HuH-7 (cell line): ENCODE measurements around the gene PTPRT.

Source experiments
- DNase-seq: peaks from one replicate; pipeline ENCODE4 v3.0.0; 2011; ENCODE audit warnings: low spot score

The PTPRT gene

DNA sequence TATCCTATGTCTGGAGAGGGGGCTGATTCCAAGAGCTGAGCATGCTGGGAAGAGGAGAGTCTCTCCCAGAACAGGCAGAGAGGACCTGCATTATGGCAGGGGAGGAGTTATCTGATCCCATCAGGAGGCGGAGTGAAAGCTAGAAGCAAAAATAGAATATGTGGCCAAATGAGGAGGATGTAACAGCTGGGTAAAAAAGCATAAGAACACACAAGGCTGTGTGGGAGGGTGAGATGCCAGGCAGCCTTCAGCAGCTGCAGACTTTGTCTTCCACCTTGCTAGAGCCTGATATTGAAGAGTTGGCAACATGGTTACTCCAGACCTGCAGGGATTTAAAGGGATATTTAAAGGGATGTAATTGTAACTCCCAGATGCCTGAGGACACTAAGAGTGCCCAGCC lies 167.1 kb downstream of the PTPRT start:
- no peak for DNase-seq

DNA sequence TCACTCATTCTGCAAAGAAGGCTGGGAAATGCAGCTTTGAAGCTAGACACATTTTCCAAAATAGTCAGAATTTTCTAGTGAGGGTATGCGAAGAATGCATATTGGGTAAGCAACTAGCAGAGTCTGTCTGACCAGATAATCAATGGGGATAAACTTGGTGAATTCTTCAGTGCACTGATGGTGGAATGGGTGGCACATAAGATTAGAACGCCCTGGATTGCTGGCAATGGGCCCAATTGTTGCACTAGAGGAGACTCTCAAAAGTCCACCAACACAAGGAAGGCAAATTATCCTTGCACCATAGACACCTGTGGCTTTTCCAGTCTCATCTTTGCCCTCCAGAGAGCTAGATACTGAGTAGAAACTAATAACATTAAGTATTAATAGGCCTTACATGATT lies 167.6 kb downstream of the PTPRT start:
- no peak for DNase-seq

DNA sequence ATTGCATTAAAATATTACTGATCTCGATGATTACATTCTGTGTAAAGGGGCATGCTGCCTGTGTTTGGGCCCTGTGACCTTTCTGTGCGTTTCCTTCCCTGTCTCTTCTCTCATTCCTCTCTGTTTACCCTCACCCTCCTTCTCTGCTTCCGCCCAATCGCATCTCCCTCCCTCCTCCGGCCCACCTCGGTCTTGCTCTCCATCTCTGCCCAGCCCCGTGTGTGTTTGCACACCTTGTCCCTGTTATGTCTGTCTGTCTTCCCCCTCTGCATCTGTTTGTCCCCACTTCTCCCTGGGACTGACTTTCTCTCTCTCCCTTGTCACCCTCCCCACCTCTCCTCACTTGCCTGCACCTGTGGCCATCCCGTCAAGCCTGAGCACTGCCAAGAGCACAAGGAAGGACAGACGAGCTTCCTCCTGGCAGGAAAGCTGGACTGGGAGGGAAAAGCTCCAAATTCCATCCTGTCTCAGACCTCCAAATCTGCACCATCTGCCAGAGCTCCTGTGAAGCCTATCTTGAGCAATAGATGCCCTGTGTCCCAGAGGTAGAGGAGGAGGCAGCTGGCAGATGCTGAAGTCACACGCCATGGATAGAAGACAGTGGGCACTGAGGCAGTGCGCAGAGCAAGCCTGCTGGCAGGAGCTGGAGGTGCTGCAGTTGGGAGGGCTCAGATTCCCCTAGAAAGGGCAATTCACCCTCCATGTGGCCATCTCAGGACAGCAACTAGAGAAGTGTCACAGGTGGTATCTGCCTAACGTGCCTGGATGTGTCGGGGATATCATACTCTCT lies 172.3 kb downstream of the PTPRT start:
- no peak for DNase-seq

DNA sequence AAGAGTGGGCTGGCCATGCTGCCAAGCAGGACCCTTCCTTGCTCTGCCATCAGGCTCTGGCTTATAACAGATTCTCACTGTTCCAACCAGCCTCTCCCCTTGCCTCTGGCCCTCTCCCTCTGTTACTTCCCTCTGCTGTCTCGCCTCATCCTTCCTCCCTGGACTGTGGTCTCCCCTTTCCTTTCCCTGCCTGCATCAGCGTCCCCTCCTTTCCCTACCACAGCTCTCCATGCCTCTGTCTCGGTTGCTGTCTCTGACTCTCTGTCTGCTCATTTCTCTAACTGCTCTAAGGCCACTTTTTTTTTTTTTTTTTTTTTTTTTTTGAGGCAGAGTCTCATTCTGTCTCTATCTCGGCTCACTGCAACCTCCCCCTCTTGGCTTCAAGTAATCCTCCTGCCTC lies 173.4 kb downstream of the PTPRT start:
- no peak for DNase-seq

DNA sequence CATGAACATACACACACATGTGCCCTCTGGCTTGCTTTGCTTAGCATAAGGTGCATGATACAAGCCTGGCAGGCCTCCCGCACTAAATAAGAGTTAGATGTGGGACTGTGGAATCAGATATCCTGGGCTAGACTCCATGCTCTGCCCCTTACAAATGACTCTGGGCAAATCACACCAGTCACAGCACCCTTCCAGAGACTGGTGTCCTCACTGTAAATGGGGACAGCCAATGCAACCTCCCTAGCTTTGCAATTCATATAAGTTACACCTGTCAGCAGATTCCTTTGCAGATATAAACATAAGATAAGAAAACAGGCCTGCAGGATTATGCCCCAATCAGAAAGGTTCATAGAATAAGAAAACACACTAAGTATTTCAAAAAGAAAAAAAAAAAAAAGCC lies 174.1 kb downstream of the PTPRT start:
- DNase-seq, result no peak

DNA sequence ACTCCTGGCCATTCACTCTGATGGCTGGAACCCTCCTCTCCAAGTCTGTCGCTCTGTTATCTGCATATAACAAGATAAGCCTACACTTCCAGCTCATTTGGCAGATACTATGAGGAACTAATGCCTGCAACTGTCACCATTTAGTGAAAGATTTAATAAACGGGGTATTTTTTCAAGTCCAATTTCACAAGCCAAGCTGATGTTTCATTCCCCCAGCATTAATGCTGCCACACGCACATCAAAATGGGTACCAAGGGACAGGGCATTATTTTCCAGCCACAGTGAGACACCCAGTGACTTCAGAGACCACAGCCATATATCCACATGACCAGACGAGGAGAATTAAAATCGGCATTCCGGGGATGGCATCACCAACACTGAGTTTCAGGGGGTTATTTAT lies 175.5 kb downstream of the PTPRT start:
- no peak for DNase-seq

DNA sequence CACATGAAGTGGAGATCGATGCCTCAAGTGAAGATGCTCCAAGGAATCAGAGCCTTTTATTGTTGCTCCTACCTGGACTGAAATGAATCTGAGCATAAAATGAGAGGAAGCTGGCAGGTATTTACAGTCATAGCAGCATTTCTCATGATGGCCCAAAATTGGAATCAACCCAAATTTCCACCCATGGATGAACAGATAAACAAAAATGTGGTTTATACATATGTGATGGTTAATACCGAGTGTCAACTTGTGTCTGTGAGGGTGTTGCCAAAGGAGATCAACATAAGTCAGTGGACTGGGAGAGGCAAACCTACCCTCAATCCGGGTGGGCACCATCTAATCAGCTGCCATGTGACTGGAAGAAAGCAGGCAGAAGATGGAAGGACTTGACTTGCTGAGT lies 178.2 kb downstream of the PTPRT start:
- DNase-seq, result no peak

DNA sequence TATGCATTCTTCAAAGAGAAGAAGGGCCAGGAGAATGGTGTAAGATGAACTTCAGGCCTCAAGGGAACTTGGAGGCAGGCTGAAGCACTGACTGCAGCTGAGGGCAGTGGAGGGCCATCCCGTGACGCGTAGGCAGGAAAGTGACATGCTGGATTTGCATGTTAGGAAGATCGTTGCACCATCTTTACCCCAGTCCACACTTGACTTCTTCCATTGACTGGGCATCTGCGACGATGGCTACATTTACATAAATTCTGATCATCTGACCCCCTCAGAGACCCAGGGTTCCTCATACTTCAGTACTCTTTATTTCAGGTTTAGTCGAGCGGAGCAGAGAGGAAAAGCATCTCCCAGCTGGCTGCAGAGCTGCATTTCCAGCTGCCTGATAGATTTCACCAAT lies 180.2 kb downstream of the PTPRT start:
- no peak for DNase-seq

DNA sequence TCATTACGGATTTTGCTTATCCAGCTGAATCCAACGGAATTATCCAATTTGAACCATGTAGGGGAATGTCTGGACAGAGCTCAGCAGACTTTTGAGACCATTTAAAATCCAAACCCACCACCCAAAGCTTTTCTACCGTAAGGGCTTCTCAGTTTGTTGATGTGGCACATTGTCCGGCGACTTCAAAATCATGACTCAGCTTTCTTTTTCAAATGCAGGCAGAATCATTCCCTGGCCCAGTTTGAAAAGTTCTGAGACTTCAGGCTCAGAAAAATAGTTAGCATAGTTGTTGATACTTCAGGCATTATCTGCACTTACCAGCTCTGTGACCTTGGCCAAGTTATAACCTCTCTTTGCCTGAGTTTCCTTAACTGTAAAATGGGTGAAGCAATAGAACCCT lies 182.2 kb downstream of the PTPRT start:
- no peak for DNase-seq

DNA sequence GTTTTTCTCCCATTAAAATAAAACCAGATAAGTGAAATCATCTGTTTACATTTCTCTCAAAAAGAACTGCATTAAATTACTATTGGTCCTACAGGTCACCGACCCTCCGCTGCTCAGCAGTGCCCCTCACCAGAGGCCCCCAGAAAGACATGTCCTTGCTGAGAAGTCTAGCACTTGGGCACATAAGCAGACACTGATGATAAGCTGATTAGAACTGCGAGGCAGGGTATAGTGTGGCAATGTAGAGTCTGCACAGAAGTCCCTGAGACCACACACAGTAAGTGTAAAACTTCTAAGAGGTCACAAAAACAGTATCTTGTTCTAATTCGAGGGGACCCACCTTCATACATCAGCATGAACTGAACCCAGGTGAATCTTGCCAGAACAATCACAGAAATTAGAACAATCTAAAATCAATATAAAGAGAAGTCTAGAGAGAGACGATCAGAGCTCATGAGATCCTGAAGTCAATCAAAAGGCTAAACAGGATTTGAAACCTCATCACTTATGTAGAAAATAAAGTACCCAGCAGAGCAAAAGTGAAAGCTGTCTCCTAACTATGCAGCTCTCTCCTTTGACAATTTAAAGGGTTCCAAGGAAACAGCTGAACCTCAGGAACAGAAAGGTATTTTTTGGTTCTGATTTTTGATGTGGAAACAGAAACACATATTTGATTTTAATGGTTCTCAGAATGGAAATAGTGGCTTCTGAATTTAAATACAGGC lies 182.9 kb downstream of the PTPRT start:
- no peak for DNase-seq

DNA sequence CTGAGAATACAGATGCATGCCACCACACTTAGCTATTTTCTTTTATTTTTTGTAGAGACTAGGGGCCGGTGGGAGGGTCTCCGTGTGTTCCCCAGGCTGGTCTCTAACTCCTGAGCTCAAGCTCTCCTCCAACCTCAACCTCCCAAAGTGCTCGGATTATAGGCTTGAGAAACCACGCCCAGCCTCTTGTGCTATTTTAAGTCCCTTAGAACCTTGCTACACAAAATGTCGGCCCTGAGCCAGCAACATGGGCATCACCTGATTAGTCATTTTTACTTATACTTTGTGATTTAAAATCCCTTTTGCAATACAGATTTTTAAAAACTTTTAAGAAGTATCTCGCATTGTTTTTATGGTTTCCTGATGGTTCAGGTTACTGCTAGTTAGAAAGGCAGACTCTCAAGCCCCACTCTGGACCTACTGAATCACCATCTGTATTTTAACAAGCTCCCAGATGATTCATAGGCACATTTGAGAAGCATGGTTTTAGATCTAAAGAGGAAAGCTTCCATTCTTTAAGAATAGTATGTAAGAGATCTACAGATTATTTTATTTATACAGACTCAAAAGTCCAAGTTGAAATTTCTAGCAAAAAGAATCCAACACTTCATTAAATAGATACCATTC lies 186.3 kb downstream of the PTPRT start:
- DNase-seq, result no peak

DNA sequence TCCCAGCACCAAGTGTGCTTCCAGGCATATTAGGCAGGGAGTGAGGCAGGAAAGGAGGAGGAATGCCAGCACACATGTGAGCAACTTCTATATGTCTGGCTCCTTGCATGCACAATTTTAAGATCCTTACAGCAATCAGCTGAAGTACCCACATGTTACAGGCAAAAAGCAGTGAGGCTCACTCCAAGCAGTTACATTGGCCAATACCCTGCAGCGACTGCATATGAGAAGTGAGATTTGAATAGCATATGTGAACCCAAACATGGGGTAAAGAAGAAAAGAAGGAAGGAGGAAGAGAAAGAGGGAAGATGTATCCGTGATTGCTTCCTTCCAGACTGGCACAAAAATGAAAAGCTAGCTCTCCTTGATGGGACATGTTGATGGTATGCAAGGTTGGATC lies 193.6 kb downstream of the PTPRT start:
- no peak for DNase-seq

DNA sequence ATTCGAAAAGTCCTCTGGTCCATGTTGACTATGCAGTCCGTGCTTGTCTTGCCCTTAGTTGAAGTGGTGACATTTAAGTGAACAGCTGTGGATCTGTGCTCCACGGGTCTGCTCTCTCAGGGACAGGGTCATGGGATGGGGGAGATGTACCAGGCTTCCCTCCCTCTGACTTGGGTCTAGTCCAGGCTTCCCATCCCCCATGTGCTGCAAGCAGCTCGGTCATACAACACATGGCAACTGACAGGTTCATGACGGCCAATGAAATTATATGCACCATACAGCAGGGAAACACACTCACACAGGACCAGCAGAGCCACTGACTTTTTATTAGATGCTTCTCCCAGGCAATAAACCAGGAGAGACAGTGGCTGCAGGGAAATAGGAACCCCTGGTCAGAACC lies 201.4 kb downstream of the PTPRT start:
- no peak for DNase-seq

DNA sequence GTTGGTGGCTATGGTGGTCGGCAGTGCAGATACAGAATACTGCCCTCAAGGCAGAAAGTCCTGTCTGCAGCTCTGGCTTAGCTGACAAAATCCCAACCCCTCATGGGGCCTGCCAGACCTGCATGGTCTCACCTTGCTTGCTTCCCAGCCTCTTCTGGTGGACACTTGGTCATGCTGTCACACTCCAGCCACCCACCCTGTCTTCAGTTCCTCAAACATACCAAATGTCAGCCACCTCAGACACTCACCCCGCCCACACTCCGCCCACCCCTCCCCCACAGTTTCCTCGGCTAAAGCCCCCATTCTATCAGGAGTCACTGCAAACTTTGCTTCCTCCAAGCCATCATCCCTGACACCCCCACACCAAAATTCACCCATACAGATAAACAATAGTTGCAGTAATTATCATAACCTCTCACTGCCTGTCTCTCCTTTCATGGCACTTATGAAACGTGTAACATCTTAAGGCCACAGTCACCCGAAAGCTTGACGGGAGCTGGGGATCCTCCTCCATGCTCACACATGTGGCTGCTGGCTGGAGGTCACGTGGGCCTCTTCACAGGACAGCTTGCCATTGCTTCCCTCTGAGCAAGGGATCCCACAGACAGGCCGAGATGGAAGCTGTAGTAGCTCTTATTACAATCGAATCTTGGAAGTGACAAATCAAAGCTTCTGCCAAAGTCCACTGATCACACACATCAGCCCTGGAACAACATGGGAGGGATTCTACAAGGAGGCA lies 202.2 kb downstream of the PTPRT start:
- no peak for DNase-seq

DNA sequence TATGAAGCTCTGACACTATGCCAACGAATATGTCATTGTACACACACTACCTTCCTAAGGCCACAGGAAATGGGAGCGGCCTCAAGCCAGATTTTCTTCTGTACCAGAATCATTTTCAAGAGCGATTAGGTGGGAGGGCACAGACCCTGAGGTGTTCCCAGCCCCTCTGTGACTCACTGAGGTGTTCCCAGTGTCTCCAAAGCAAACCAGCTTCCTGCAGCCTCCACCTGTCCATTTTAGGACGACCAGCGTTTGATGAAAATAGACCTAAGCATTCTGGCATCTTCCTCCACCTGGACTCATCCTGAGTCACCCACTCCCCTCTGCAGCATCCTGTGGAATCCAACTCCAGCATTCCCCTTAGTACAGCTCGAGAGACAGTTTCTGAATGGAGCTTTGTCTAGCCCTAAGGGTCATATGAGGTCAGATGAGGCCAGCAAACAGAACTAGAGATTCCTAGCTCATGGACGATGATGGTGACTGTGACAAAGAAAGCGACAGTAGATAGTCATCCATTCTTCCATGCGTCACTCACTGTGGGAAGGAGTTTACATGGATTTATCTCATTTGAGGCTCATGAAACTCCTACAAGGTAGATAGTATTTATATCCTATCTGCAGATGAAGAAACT lies 203.4 kb downstream of the PTPRT start:
- no peak for DNase-seq

DNA sequence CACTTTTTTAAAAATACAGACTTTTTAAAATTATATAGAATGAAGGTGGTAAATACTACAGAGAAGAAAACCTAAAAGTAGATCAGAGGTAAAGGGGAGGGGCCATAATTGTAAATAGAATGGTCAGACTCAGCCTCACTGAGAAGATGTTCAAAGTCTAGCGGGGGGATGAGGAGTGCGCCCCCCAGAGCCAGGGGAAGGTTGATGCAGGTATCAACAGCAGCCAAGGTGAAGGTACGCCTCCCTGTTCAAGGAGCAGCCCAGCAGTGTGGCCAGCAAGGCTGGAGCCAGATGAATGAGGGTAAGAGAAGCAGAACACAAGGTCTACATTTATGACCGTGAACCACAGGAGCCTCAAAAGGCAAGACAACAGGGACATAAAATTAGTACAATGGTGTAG lies 204.1 kb downstream of the PTPRT start:
- DNase-seq, result no peak

DNA sequence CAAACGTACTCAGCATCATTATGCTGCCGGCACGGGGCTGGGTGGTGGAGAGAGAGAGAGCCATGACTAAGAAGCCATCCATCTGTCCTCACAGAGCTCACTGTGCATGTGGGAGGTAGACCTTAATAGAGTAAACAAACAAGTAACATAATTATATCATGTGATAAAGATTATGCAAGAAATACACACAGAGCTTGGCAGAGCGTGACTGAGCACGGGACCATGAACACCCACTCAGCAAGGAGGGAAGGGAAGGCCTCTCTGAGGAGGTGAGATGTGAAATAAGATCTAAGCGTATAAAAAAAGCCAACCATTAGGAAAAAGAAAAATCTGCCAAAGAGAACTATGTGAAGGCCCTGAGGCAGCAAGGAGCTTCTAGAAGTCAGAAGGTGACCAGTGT lies 207.5 kb downstream of the PTPRT start:
- no peak for DNase-seq

DNA sequence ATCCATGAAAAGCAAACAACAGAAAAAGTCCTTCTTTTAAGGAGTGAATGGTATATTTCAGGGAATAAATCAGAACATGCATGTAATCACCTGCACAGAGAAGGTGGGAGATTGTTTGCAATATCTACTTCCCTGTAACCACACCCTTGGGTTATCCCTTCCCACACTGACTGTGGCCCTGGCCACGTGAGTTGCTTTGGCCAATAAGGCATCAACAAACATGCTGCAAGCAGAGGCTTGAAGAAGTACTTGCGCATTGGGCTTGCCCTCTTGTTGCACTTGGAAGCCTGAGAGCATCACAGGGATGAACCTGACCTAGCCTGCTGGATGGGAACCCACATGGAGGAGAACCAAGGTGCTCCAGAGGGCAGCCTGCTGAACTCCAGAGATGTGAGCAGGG lies 208.5 kb downstream of the PTPRT start:
- DNase-seq, result no peak

DNA sequence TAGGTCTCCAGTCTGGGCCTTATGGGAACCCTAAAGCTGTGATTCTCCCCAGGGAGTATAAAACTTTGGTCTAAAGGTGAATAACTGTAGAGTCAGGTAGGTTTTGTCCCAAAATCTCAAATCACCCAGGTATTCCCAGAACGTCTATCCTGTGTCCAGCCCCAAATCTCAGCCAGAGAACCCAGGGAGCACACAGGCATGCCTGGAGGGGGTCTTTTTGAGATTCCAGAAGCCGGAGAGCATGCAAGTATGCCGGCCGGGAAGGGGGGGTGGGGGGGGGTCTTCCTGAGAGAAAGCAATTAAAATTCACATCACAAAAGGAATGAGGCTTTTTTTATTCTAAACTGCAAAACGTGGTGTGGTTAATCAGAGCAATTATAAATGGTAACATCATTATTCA lies 210.0 kb downstream of the PTPRT start:
- DNase-seq, result no peak

DNA sequence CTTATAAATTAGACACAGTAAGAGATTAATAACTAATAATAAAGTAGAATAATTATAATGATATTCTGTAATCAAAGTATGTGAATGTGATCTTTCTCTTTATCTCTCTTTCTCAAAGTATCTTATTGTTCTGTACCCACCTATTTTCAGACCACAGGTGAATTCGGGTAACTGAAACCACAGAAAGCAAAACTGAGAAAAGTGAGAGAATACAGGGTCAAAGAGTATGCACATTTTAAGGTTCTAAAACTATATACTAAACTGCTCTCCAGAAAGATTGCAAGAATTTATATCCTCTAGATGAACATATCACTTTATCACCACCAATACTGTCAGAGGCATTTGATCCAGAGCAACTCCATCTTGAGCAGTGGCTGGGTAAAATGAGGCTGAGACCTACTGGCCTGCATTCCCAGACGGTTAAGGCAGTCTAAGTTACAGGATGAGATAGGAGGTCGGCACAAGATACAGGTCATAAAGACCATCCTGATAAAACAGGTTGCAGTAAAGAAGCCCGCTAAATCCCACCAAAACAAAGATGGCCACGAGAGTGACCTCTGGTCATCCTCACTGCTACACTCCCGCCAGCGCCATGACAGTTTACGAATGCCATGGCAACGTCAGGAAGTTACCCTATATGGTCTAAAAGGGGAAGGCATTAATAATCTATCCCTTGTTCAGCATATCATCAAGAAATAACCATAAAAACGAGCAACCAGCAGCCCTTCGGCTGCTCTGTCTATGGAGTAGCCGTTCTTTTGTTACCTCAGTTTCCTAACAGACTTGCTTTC lies 211.3 kb downstream of the PTPRT start:
- DNase-seq, result no peak

DNA sequence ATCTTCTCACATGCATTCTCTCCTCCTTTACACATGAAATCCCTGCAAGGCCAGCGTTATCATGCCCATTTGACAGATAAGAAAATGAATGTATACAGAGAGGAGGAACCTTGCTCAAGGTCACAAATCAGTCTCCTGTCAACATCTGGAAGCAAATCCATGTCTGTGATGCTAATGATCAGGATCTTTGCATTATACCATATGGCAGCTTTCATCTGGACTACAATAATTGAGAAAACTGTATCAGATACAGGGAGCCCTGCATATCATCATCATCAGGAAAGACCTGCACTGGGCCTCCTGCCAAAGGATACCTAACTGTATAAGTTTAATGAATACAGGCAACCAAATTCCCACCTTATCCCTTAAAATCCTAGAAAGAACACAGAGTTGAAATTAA lies 213.7 kb downstream of the PTPRT start:
- DNase-seq, result no peak
